ENCODE measurements around the gene FUT8. TPM values are rescaled to one million over a fixed set of nuclear protein-coding genes. Genes with fewer than 3 reads are reported as not detected.

FUT8 gene
- total RNA-seq, 1 donor from 2014 or later: 26.1 TPM

GRCh38 chr14:65483647-65484046 lies 71.1 kb downstream of the FUT8 start:
- Histone ChIP-seq H3K27me3 (ENCODE audit: control insufficient read depth in 3 of 3, insufficient read depth in 3 of 3, low read length in 3 of 3) (no peaks in the 10 kb centered on the region), H3K4me1 (ENCODE audit: control insufficient read depth in 3 of 3, insufficient read depth in 3 of 3, low read length in 3 of 3) (peaks cover 4 to 6% (median 4%) of the 10 kb centered on the region in 3 donors), H3K9ac (ENCODE audit: low read depth in 1 of 3, low read length in 3 of 3) (no peak overlapping the region), H3K27ac (ENCODE audit: low read depth, low read length) (no peak overlapping the region), H3K9me3 (ENCODE audit: control insufficient read depth in 3 of 3, low read length in 3 of 3) (no peaks in the 10 kb centered on the region), H3K36me3 (ENCODE audit: control insufficient read depth in 3 of 3, insufficient read depth in 3 of 3, low read length in 3 of 3) (no peaks in the 10 kb centered on the region), H3K4me3 (ENCODE audit: low read length in 3 of 3) (no peak overlapping the region)

- Histone ChIP-seq H3K27ac (ENCODE audit: low read depth, low read length) (no peak overlapping the region), H3K9ac (ENCODE audit: low read depth in 1 of 3, low read length in 3 of 3) (no peak overlapping the region), H3K27me3 (ENCODE audit: control insufficient read depth in 3 of 3, insufficient read depth in 3 of 3, low read length in 3 of 3) (no peaks in the 10 kb centered on the region)
Observed at GRCh38 chr14:65485516-65485915, 73.0 kb downstream of the FUT8 start.

GRCh38 chr14:65486863-65487262 lies 74.3 kb downstream of the FUT8 start:
- no peaks in the 10 kb centered on the region for H3K27me3 ChIP-seq (ENCODE audit: control insufficient read depth in 3 of 3, insufficient read depth in 3 of 3, low read length in 3 of 3)
- H3K36me3 ChIP-seq (ENCODE audit: control insufficient read depth in 3 of 3, insufficient read depth in 3 of 3, low read length in 3 of 3): no peaks in the 10 kb centered on the region
- peaks cover 4 to 6% (median 4%) of the 10 kb centered on the region in 3 donors for H3K4me1 ChIP-seq (ENCODE audit: control insufficient read depth in 3 of 3, insufficient read depth in 3 of 3, low read length in 3 of 3)
- H3K4me3 ChIP-seq (ENCODE audit: low read length in 3 of 3): no peak overlapping the region
- H3K9ac ChIP-seq (ENCODE audit: low read depth in 1 of 3, low read length in 3 of 3): no peak overlapping the region
- H3K27ac ChIP-seq (ENCODE audit: low read depth, low read length): no peak overlapping the region
- no peaks in the 10 kb centered on the region for H3K9me3 ChIP-seq (ENCODE audit: control insufficient read depth in 3 of 3, low read length in 3 of 3)

More at GRCh38 chr14:65485516-65485915, 73.0 kb downstream of the FUT8 start:
- Histone ChIP-seq H3K9me3 (ENCODE audit: control insufficient read depth in 3 of 3, low read length in 3 of 3) (no peaks in the 10 kb centered on the region), H3K36me3 (ENCODE audit: control insufficient read depth in 3 of 3, insufficient read depth in 3 of 3, low read length in 3 of 3) (no peaks in the 10 kb centered on the region), H3K4me3 (ENCODE audit: low read length in 3 of 3) (no peak overlapping the region), H3K4me1 (ENCODE audit: control insufficient read depth in 3 of 3, insufficient read depth in 3 of 3, low read length in 3 of 3) (peaks cover 4 to 6% (median 4%) of the 10 kb centered on the region in 3 donors)

GRCh38 chr14:65487783-65488494 lies 75.4 kb downstream of the FUT8 start:
- Histone ChIP-seq H3K9ac (ENCODE audit: low read depth in 1 of 3, low read length in 3 of 3) (no peak overlapping the region), H3K4me3 (ENCODE audit: low read length in 3 of 3) (no peak overlapping the region), H3K9me3 (ENCODE audit: control insufficient read depth in 3 of 3, low read length in 3 of 3) (no peaks in the 10 kb centered on the region), H3K27me3 (ENCODE audit: control insufficient read depth in 3 of 3, insufficient read depth in 3 of 3, low read length in 3 of 3) (no peaks in the 10 kb centered on the region), H3K4me1 (ENCODE audit: control insufficient read depth in 3 of 3, insufficient read depth in 3 of 3, low read length in 3 of 3) (peaks cover under 1 to 3% (median 1%) of the 10 kb centered on the region in 3 donors), H3K27ac (ENCODE audit: low read depth, low read length) (no peak overlapping the region), H3K36me3 (ENCODE audit: control insufficient read depth in 3 of 3, insufficient read depth in 3 of 3, low read length in 3 of 3) (no peaks in the 10 kb centered on the region)

GRCh38 chr14:65491274-65491673 lies 78.7 kb downstream of the FUT8 start:
- Histone ChIP-seq H3K27me3 (ENCODE audit: control insufficient read depth in 3 of 3, insufficient read depth in 3 of 3, low read length in 3 of 3) (no peaks in the 10 kb centered on the region), H3K9ac (ENCODE audit: low read depth in 1 of 3, low read length in 3 of 3) (no peak overlapping the region), H3K4me1 (ENCODE audit: control insufficient read depth in 3 of 3, insufficient read depth in 3 of 3, low read length in 3 of 3) (no peaks in the 10 kb centered on the region), H3K27ac (ENCODE audit: low read depth, low read length) (no peak overlapping the region), H3K36me3 (ENCODE audit: control insufficient read depth in 3 of 3, insufficient read depth in 3 of 3, low read length in 3 of 3) (no peaks in the 10 kb centered on the region), H3K4me3 (ENCODE audit: low read length in 3 of 3) (no peak overlapping the region), H3K9me3 (ENCODE audit: control insufficient read depth in 3 of 3, low read length in 3 of 3) (no peaks in the 10 kb centered on the region)

- no peaks in the 10 kb centered on the region for H3K4me1 ChIP-seq (ENCODE audit: control insufficient read depth in 3 of 3, insufficient read depth in 3 of 3, low read length in 3 of 3)
- H3K4me3 ChIP-seq (ENCODE audit: low read length in 3 of 3): no peak overlapping the region
- H3K36me3 ChIP-seq (ENCODE audit: control insufficient read depth in 3 of 3, insufficient read depth in 3 of 3, low read length in 3 of 3): no peaks in the 10 kb centered on the region
- no peak overlapping the region for H3K27ac ChIP-seq (ENCODE audit: low read depth, low read length)
- no peaks in the 10 kb centered on the region for H3K27me3 ChIP-seq (ENCODE audit: control insufficient read depth in 3 of 3, insufficient read depth in 3 of 3, low read length in 3 of 3)
- H3K9me3 ChIP-seq (ENCODE audit: control insufficient read depth in 3 of 3, low read length in 3 of 3): no peaks in the 10 kb centered on the region
- H3K9ac ChIP-seq (ENCODE audit: low read depth in 1 of 3, low read length in 3 of 3): no peak overlapping the region
Observed at GRCh38 chr14:65492266-65492665, 79.7 kb downstream of the FUT8 start.

- Histone ChIP-seq H3K36me3 (ENCODE audit: control insufficient read depth in 3 of 3, insufficient read depth in 3 of 3, low read length in 3 of 3) (no peaks in the 10 kb centered on the region), H3K9ac (ENCODE audit: low read depth in 1 of 3, low read length in 3 of 3) (no peak overlapping the region), H3K27me3 (ENCODE audit: control insufficient read depth in 3 of 3, insufficient read depth in 3 of 3, low read length in 3 of 3) (no peaks in the 10 kb centered on the region), H3K9me3 (ENCODE audit: control insufficient read depth in 3 of 3, low read length in 3 of 3) (no peaks in the 10 kb centered on the region), H3K27ac (ENCODE audit: low read depth, low read length) (no peak overlapping the region), H3K4me1 (ENCODE audit: control insufficient read depth in 3 of 3, insufficient read depth in 3 of 3, low read length in 3 of 3) (no peaks in the 10 kb centered on the region), H3K4me3 (ENCODE audit: low read length in 3 of 3) (no peak overlapping the region)
Observed at GRCh38 chr14:65495196-65495595, 82.7 kb downstream of the FUT8 start.

- H3K9me3 ChIP-seq (ENCODE audit: control insufficient read depth in 3 of 3, low read length in 3 of 3): no peaks in the 10 kb centered on the region
- H3K9ac ChIP-seq (ENCODE audit: low read depth in 1 of 3, low read length in 3 of 3): no peak overlapping the region
- H3K4me3 ChIP-seq (ENCODE audit: low read length in 3 of 3): no peak overlapping the region
- H3K36me3 ChIP-seq (ENCODE audit: control insufficient read depth in 3 of 3, insufficient read depth in 3 of 3, low read length in 3 of 3): no peaks in the 10 kb centered on the region
- no peak overlapping the region for H3K27ac ChIP-seq (ENCODE audit: low read depth, low read length)
- H3K27me3 ChIP-seq (ENCODE audit: control insufficient read depth in 3 of 3, insufficient read depth in 3 of 3, low read length in 3 of 3): no peaks in the 10 kb centered on the region
- H3K4me1 ChIP-seq (ENCODE audit: control insufficient read depth in 3 of 3, insufficient read depth in 3 of 3, low read length in 3 of 3): no peaks in the 10 kb centered on the region
Observed at GRCh38 chr14:65496178-65496993, 83.9 kb downstream of the FUT8 start.

GRCh38 chr14:65499138-65499537 lies 86.6 kb downstream of the FUT8 start:
- H3K27me3 ChIP-seq (ENCODE audit: control insufficient read depth in 3 of 3, insufficient read depth in 3 of 3, low read length in 3 of 3): no peaks in the 10 kb centered on the region
- H3K4me1 ChIP-seq (ENCODE audit: control insufficient read depth in 3 of 3, insufficient read depth in 3 of 3, low read length in 3 of 3): no peaks in the 10 kb centered on the region
- no peak overlapping the region for H3K27ac ChIP-seq (ENCODE audit: low read depth, low read length)
- no peak overlapping the region for H3K9ac ChIP-seq (ENCODE audit: low read depth in 1 of 3, low read length in 3 of 3)
- no peaks in the 10 kb centered on the region for H3K9me3 ChIP-seq (ENCODE audit: control insufficient read depth in 3 of 3, low read length in 3 of 3)
- no peaks in the 10 kb centered on the region for H3K36me3 ChIP-seq (ENCODE audit: control insufficient read depth in 3 of 3, insufficient read depth in 3 of 3, low read length in 3 of 3)
- H3K4me3 ChIP-seq (ENCODE audit: low read length in 3 of 3): no peak overlapping the region

- Histone ChIP-seq H3K27ac (ENCODE audit: low read depth, low read length) (no peak overlapping the region), H3K4me3 (ENCODE audit: low read length in 3 of 3) (no peak overlapping the region), H3K36me3 (ENCODE audit: control insufficient read depth in 3 of 3, insufficient read depth in 3 of 3, low read length in 3 of 3) (no peaks in the 10 kb centered on the region), H3K9ac (ENCODE audit: low read depth in 1 of 3, low read length in 3 of 3) (no peak overlapping the region), H3K27me3 (ENCODE audit: control insufficient read depth in 3 of 3, insufficient read depth in 3 of 3, low read length in 3 of 3) (no peaks in the 10 kb centered on the region), H3K4me1 (ENCODE audit: control insufficient read depth in 3 of 3, insufficient read depth in 3 of 3, low read length in 3 of 3) (no peaks in the 10 kb centered on the region), H3K9me3 (ENCODE audit: control insufficient read depth in 3 of 3, low read length in 3 of 3) (no peaks in the 10 kb centered on the region)
Observed at GRCh38 chr14:65500075-65500474, 87.5 kb downstream of the FUT8 start.
